A673 (cell line): ENCODE data around the gene NHS. TPM values are rescaled to one million over a fixed set of nuclear protein-coding genes. Genes with fewer than 3 reads are reported as not detected.

ENCODE experiments used
- BruUV-seq: library from RNA; stranded (reverse); fragments of 400-500 nt; replicated peaks from 2 replicates; lab custom pipeline; 2021; lab: Mats Ljungman, UMichigan
- CTCF ChIA-PET: fragments of 300-600 bp; sonication (Branson Sonifier 250); formaldehyde crosslinking; loops from one replicate; lab custom pipeline; 2022; ENCODE audit warnings: antibody characterized with exemption; lab: Charles Lee
- POLR2A ChIA-PET: fragments of 300-600 bp; sonication (Branson Sonifier 250); formaldehyde crosslinking; loops from one replicate; lab custom pipeline; 2022; ENCODE audit warnings: antibody characterized with exemption; ENCODE audit not compliant: low non-redundant PET; lab: Charles Lee
- DNase-seq: peaks from one replicate; pipeline ENCODE4 v3.0.0-alpha.2; 2015; ENCODE audit warnings: low spot score
- H3K27ac ChIP-seq: fragments of 200-600 bp; sonication (generic); 2 replicates; pipeline ENCODE4 v1.5.1; 2016; ENCODE audit warnings: mixed run types, low read depth, mild to moderate bottlenecking, mixed read lengths, antibody characterized with exemption, low read length; ENCODE audit not compliant: poor library complexity, severe bottlenecking
- H3K27me3 ChIP-seq: fragments of 200-600 bp; sonication (generic); replicated peaks from 2 replicates; pipeline ENCODE4 v1.6.1; 2017; ENCODE audit warnings: mixed run types, low read depth, mild to moderate bottlenecking, mixed read lengths, antibody characterized with exemption, low read length; ENCODE audit not compliant: insufficient read depth, poor library complexity
- H3K36me3 ChIP-seq: fragments of 200-600 bp; sonication (generic); 2 replicates; pipeline ENCODE4 v1.6.1; 2016; ENCODE audit warnings: mixed run types, mild to moderate bottlenecking, mixed read lengths, antibody characterized with exemption, low read length; ENCODE audit not compliant: insufficient read depth, poor library complexity, severe bottlenecking
- H3K4me1 ChIP-seq: fragments of 200-600 bp; sonication (generic); 2 replicates; pipeline ENCODE4 v1.6.1; 2017; ENCODE audit warnings: mixed run types, mild to moderate bottlenecking, mixed read lengths, antibody characterized with exemption, low read length; ENCODE audit not compliant: insufficient read depth, poor library complexity, severe bottlenecking
- H3K4me3 ChIP-seq: fragments of 200-600 bp; sonication (generic); 2 replicates; pipeline ENCODE4 v1.5.1; 2016; ENCODE audit warnings: low read depth, mixed run types, mild to moderate bottlenecking, mixed read lengths, low read length; ENCODE audit not compliant: poor library complexity, severe bottlenecking
- H3K9me3 ChIP-seq: fragments of 200-600 bp; sonication (generic); 2 replicates; pipeline ENCODE4 v1.6.1; 2016; ENCODE audit warnings: mixed run types, low read depth, mild to moderate bottlenecking, mixed read lengths, antibody characterized with exemption, low read length; ENCODE audit not compliant: poor library complexity, severe bottlenecking
- CTCF ChIP-seq: fragments of 300-800, 200-600 bp; sonication (generic); conservative IDR thresholded peaks from 2 replicates; pipeline ENCODE4 v1.5.1; 2017; ENCODE audit warnings: low read depth, mild to moderate bottlenecking, antibody characterized with exemption, low read length, moderate library complexity, mixed read lengths
- EZH2 ChIP-seq: fragments of 200-600 bp; sonication (generic); IDR thresholded peaks from 2 replicates; pipeline ENCODE4 v1.6.1; 2017; ENCODE audit warnings: borderline replicate concordance, low read depth, mild to moderate bottlenecking, mixed read lengths, antibody characterized with exemption, low read length; ENCODE audit not compliant: poor library complexity, severe bottlenecking
- intact Hi-C: fragments of 100-400 bp; cut with micrococcal nuclease; formaldehyde crosslinking; loops from one replicate; pipeline ENCODE4 v1.10.0; 2022; ENCODE audit not compliant: unreplicated experiment
- total RNA-seq: library from RNA; stranded (reverse); gene quantifications from 2 replicates; pipeline ENCODE4 v1.2.3, GENCODE V29; 2021

The NHS gene
- total RNA-seq, 1 experiment from 2014 or later = 0.37 TPM

- no peak for DNase-seq
- ChIA-PET CTCF (no interaction called here), POLR2A (no interaction called here)
- no peaks in the 10 kb centered on the region for H3K9me3 ChIP-seq
- no peaks in the 10 kb centered on the region for H3K4me1 ChIP-seq
- no peaks in the 10 kb centered on the region for H3K27me3 ChIP-seq
- BruUV-seq = no TSS peak
- H3K27ac ChIP-seq = no peak overlapping the region
- no peaks in the 10 kb centered on the region for H3K36me3 ChIP-seq
- no peak overlapping the region for H3K4me3 ChIP-seq
- no peak for TF ChIP-seq CTCF
- no peak for TF ChIP-seq EZH2
- intact Hi-C loops = no loop called here
These were observed 252.0 kb downstream of the NHS start for GRCh38 chrX:17627026-17627425.

DNA sequence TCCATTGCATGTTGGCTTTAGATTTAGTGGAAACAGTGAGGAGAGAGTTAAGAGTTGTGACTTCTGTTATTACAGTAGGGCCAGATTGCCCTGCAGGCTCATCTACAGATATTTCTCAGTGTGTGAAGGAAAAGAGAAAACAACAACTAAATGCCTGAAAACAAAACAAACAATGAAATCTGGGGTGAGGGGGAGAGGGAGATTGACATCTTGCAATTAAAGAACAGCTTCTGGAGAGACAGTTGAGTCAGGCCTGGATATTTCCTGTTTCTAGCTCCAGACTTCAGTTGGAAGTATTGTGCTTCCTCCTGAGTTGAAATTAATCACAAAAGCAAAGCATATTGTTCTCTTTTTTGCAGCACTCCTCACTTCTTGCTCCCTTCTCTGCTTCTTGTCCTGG, 254.0 kb downstream of the NHS start:
- H3K4me1 ChIP-seq = no peaks in the 10 kb centered on the region
- H3K4me3 ChIP-seq = no peak overlapping the region

DNA sequence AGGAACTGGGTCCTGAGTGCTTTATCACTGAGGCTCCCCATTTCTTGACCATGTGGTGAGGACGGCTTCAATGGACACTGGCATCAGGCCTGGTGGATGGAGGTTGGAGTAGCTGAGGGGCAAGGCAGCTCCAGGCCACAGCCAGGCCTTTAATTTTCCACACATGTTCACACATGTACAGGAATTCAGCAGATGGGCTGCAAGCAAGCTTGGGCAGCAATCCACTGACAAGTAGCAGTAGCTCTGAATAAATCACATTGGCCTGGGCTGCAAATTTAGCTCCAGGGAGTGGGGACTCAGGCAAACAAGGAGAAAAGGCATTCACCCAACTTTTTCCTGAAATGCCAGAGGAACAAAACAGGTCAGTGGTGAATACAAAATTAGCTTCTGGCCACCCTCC, 254.5 kb downstream of the NHS start:
- no peak overlapping the region for H3K27ac ChIP-seq
- H3K36me3 ChIP-seq = no peaks in the 10 kb centered on the region
- H3K27me3 ChIP-seq = no peaks in the 10 kb centered on the region
- no peak for TF ChIP-seq CTCF
- no peak for TF ChIP-seq EZH2
- POLR2A ChIA-PET = no interaction called here
- intact Hi-C loops = no loop called here
- H3K4me3 ChIP-seq = no peak overlapping the region
- no peaks in the 10 kb centered on the region for H3K9me3 ChIP-seq
- DNase-seq = no peak
- H3K4me1 ChIP-seq = no peaks in the 10 kb centered on the region
- no TSS peak for BruUV-seq
- CTCF ChIA-PET = no interaction called here

More for the DNA sequence above, 254.0 kb downstream of the NHS start:
- ChIA-PET CTCF (no interaction called here), POLR2A (no interaction called here)
- no peak for DNase-seq
- Histone ChIP-seq H3K36me3 (no peaks in the 10 kb centered on the region), H3K27me3 (no peaks in the 10 kb centered on the region), H3K9me3 (no peaks in the 10 kb centered on the region), H3K27ac (no peak overlapping the region)
- no TSS peak for BruUV-seq
- TF ChIP-seq CTCF (no peak), EZH2 (no peak)
- intact Hi-C loops = no loop called here
